ENCODE data around the gene BEST3. TPM values are rescaled to one million over a fixed set of nuclear protein-coding genes. Genes with fewer than 3 reads are reported as not detected.

Gene BEST3
- total RNA-seq, 1 experiment from 2014 or later: 0.54 TPM

GRCh38 chr12:69644511-69644910 is 54.6 kb downstream of the BEST3 start (continued):
- TF ChIP-seq TCF7L2 (IDR thresholded peaks at IDR 0.05; ENCODE audit: borderline replicate concordance, extremely low read depth, insufficient read depth, insufficient read length): no peak
- no peak for TF ChIP-seq FOSL1 (IDR thresholded peaks at IDR 0.05; ENCODE audit: low read depth)
- no peak for TF ChIP-seq SRF (IDR thresholded peaks at IDR 0.05; ENCODE audit: low read depth)
- TF ChIP-seq CEBPB (IDR thresholded peaks at IDR 0.05; ENCODE audit: low read depth): no peak
- no peak for TF ChIP-seq ZBTB33 (IDR thresholded peaks at IDR 0.05; ENCODE audit: extremely low read depth, insufficient replicate concordance, low read length)

DNA sequence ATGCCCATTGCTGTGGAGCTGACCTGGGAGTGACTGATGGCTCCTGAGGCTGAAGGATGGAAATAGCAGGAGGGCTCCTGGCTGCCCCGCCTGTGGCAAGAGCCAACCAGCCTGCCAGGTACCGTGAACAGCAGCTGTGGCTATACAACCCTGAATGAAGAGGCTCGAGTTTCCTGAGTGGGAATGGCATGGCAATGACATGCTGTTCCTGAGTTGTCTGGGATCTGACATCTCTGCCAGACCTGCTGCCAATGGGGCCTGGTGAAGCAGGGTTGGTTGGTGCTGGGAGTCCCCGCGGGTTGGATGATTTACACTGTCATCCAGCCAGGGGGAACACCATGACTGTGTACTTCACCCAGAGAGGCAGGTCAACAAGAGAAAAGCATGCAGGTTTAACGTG is 56.6 kb downstream of the BEST3 start:
- Histone ChIP-seq H3K9me2 (ENCODE audit: insufficient read depth) (no peaks in the 10 kb centered on the region), H3K4me2 (ENCODE audit: low read length) (no peak overlapping the region), H3K4me1 (ENCODE audit: control insufficient read depth in 1 of 2, insufficient read depth in 2 of 2, low read length in 2 of 2) (no peaks in the 10 kb centered on the region), H3K36me3 (ENCODE audit: control insufficient read depth in 1 of 2, insufficient read depth in 2 of 2, low read length in 2 of 2) (no peaks in the 10 kb centered on the region), H3K27ac (ENCODE audit: low read depth, low read length) (no peak overlapping the region), H3K27me3 (ENCODE audit: insufficient read depth, low read length) (no peaks in the 10 kb centered on the region), H4K20me1 (ENCODE audit: insufficient read depth) (no peaks in the 10 kb centered on the region), H2AFZ (ENCODE audit: low read depth, low read length, poor library complexity, severe bottlenecking) (no peak overlapping the region), H3K4me3 (replicated peaks in 1 of 2; ENCODE audit: low read depth in 1 of 2, low read length in 2 of 2) (no peak overlapping the region), H3K79me2 (ENCODE audit: insufficient read depth, low read length) (no peaks in the 10 kb centered on the region), H3K9me3 (ENCODE audit: control insufficient read depth in 1 of 2, insufficient read depth in 1 of 2, low read depth in 1 of 2, low read length in 2 of 2) (no peaks in the 10 kb centered on the region), H3K9ac (ENCODE audit: low read length) (no peak overlapping the region)
- no TSS peak for BruUV-seq (replicated peaks)
- intact Hi-C loops (cut with micrococcal nuclease): no loop called here
- ATAC-seq (no peak), DNase-seq (ENCODE audit: low read depth, low spot score) (no peak)
- CTCF ChIA-PET: no interaction called here
- no peak for TF ChIP-seq JUND (IDR thresholded peaks at IDR 0.05)
- TF ChIP-seq TCF7L2 (IDR thresholded peaks at IDR 0.05; ENCODE audit: borderline replicate concordance, extremely low read depth, insufficient read depth, insufficient read length): no peak
- TF ChIP-seq EZH2phosphoT487 (IDR thresholded peaks at IDR 0.05; ENCODE audit: borderline replicate concordance): no peak
- TF ChIP-seq, protein P1, sequence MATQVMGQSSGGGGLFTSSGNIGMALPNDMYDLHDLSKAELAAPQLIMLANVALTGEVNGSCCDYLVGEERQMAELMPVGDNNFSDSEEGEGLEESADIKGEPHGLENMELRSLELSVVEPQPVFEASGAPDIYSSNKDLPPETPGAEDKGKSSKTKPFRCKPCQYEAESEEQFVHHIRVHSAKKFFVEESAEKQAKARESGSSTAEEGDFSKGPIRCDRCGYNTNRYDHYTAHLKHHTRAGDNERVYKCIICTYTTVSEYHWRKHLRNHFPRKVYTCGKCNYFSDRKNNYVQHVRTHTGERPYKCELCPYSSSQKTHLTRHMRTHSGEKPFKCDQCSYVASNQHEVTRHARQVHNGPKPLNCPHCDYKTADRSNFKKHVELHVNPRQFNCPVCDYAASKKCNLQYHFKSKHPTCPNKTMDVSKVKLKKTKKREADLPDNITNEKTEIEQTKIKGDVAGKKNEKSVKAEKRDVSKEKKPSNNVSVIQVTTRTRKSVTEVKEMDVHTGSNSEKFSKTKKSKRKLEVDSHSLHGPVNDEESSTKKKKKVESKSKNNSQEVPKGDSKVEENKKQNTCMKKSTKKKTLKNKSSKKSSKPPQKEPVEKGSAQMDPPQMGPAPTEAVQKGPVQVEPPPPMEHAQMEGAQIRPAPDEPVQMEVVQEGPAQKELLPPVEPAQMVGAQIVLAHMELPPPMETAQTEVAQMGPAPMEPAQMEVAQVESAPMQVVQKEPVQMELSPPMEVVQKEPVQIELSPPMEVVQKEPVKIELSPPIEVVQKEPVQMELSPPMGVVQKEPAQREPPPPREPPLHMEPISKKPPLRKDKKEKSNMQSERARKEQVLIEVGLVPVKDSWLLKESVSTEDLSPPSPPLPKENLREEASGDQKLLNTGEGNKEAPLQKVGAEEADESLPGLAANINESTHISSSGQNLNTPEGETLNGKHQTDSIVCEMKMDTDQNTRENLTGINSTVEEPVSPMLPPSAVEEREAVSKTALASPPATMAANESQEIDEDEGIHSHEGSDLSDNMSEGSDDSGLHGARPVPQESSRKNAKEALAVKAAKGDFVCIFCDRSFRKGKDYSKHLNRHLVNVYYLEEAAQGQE (IDR thresholded peaks at IDR 0.05; ENCODE audit: low read depth): no peak
- TF ChIP-seq ZFX (IDR thresholded peaks at IDR 0.05): no peak
- TF ChIP-seq ZBTB33 (IDR thresholded peaks at IDR 0.05; ENCODE audit: extremely low read depth, insufficient replicate concordance, low read length): no peak
- TF ChIP-seq POLR2AphosphoS5 (IDR thresholded peaks at IDR 0.05; ENCODE audit: low read depth, low read length): no peak
- TF ChIP-seq POLR2A (IDR thresholded peaks at IDR 0.05; ENCODE audit: borderline replicate concordance, extremely low read depth, insufficient read depth, insufficient read length): no peak
- TF ChIP-seq YY1 (IDR thresholded peaks at IDR 0.05; ENCODE audit: extremely low read depth, insufficient replicate concordance, low read depth, low read length): no peak
- TF ChIP-seq, protein P2, sequence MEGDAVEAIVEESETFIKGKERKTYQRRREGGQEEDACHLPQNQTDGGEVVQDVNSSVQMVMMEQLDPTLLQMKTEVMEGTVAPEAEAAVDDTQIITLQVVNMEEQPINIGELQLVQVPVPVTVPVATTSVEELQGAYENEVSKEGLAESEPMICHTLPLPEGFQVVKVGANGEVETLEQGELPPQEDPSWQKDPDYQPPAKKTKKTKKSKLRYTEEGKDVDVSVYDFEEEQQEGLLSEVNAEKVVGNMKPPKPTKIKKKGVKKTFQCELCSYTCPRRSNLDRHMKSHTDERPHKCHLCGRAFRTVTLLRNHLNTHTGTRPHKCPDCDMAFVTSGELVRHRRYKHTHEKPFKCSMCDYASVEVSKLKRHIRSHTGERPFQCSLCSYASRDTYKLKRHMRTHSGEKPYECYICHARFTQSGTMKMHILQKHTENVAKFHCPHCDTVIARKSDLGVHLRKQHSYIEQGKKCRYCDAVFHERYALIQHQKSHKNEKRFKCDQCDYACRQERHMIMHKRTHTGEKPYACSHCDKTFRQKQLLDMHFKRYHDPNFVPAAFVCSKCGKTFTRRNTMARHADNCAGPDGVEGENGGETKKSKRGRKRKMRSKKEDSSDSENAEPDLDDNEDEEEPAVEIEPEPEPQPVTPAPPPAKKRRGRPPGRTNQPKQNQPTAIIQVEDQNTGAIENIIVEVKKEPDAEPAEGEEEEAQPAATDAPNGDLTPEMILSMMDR (IDR thresholded peaks at IDR 0.05 in 2 of 3, conservative IDR thresholded peaks at IDR 0.05 in 1 of 3; ENCODE audit: borderline replicate concordance in 1 of 3, insufficient read depth in 1 of 3, low read depth in 2 of 3, low read length in 2 of 3): no peak
- no peak for TF ChIP-seq SRF (IDR thresholded peaks at IDR 0.05; ENCODE audit: low read depth)
- no peak for TF ChIP-seq FOSL1 (IDR thresholded peaks at IDR 0.05; ENCODE audit: low read depth)
- TF ChIP-seq EZH2 (IDR thresholded peaks at IDR 0.05): no peak
- no peak for TF ChIP-seq SP1 (IDR thresholded peaks at IDR 0.05; ENCODE audit: low read depth)
- POLR2A ChIA-PET: no interaction called here
- RAD21 ChIA-PET (ENCODE audit: low non-redundant PET in 1 of 2, low total read pairs in 2 of 2, uncharacterized antibody in 2 of 2, unreplicated experiment in 2 of 2): no interaction called here
